Fibroblast of skin of left quadriceps (primary cell): ENCODE data around the gene TIMMDC1.

Experiments used
- DNase-seq, 2 experiments: peaks; one replicate each; pipeline ENCODE4 v3.0.0-alpha.2; 2013; ENCODE audit warnings: low read depth in 2 of 2

The TIMMDC1 gene

GRCh38 chr3:119498186-119499011 lies at the start of gene TIMMDC1:
Gene TIMMDC1, plus strand, starts transcription at chr3:119498547. Its CDS starts 187 bp downstream, at chr3:119498734.
- DNase-seq = peak; percentile 89

GRCh38 chr3:119453822-119454221 lies 44.5 kb upstream of the TIMMDC1 start:
- DNase-seq = no peak

GRCh38 chr3:119456469-119456868 lies 41.9 kb upstream of the TIMMDC1 start:
- DNase-seq = no peak

- no peak for DNase-seq
These were observed 41.1 kb upstream of the TIMMDC1 start for GRCh38 chr3:119457246-119457645.

- peak; percentile 95 to 96 for DNase-seq
These were observed 34.9 kb upstream of the TIMMDC1 start, which contains the start of gene TMEM39A for GRCh38 chr3:119463171-119464169. Gene TMEM39A, minus strand, starts transcription at chr3:119463615. Its CDS starts 1,541 bp downstream, at chr3:119462074.

- DNase-seq = no peak
These were observed 30.3 kb upstream of the TIMMDC1 start for GRCh38 chr3:119468041-119468440.

GRCh38 chr3:119469418-119470189 lies 28.7 kb upstream of the TIMMDC1 start:
- no peak for DNase-seq

GRCh38 chr3:119470866-119471265 lies 27.5 kb upstream of the TIMMDC1 start:
- no peak for DNase-seq

- DNase-seq = no peak
These were observed 17.3 kb upstream of the TIMMDC1 start for GRCh38 chr3:119481079-119481478.

GRCh38 chr3:119483101-119483500 lies 15.2 kb upstream of the TIMMDC1 start:
- no peak for DNase-seq

- no peak for DNase-seq
These were observed 12.8 kb upstream of the TIMMDC1 start for GRCh38 chr3:119485563-119485962.

GRCh38 chr3:119490153-119490552 lies 8.2 kb upstream of the TIMMDC1 start:
- DNase-seq = no peak

GRCh38 chr3:119492128-119492527 lies 6.2 kb upstream of the TIMMDC1 start:
- DNase-seq = no peak

GRCh38 chr3:119492810-119493209 lies 5.5 kb upstream of the TIMMDC1 start:
- no peak for DNase-seq

- DNase-seq = no peak
These were observed 3.8 kb upstream of the TIMMDC1 start for GRCh38 chr3:119494597-119494996.

GRCh38 chr3:119497820-119498185 lies 544 bp upstream of the TIMMDC1 start:
- no peak for DNase-seq

GRCh38 chr3:119500265-119500664 lies 1.9 kb downstream of the TIMMDC1 start:
- DNase-seq = no peak

GRCh38 chr3:119500901-119501300 lies 2.6 kb downstream of the TIMMDC1 start:
- no peak for DNase-seq

- DNase-seq = no peak
These were observed 8.3 kb downstream of the TIMMDC1 start for GRCh38 chr3:119506631-119507030.

GRCh38 chr3:119507404-119507803 lies 9.1 kb downstream of the TIMMDC1 start:
- no peak for DNase-seq

- DNase-seq = no peak
These were observed 10.0 kb downstream of the TIMMDC1 start for GRCh38 chr3:119508172-119508845.
